Transverse colon (tissue), 4 donors: ENCODE measurements around the gene ZMYND11. TPM values are rescaled to one million over a fixed set of nuclear protein-coding genes. Genes with fewer than 3 reads are reported as not detected.
A peak's percentile ranks its signal among the peaks of the same experiment; 100 is the strongest.

Source experiments
- DNase-seq: peaks from one replicate; pipeline ENCODE4 v3.0.0-alpha.2; 2019
- H3K27ac ChIP-seq, 4 donors: fragments of 200-600 bp; sonication (generic); 2 replicates each; pipeline ENCODE4 v1.5.1; 2016 to 2018; ENCODE audit warnings: inconsistent platforms in 4 of 4
- H3K27me3 ChIP-seq: fragments of 200-600 bp; sonication (generic); 2 replicates; pipeline ENCODE4 v1.5.1; 2017; ENCODE audit warnings: inconsistent platforms
- H3K36me3 ChIP-seq, 4 donors: fragments of 200-600 bp; sonication (generic); 2 replicates each; pipeline ENCODE4 v1.5.1; 2017 to 2019; ENCODE audit warnings: inconsistent platforms in 4 of 4
- H3K4me1 ChIP-seq, 4 donors: fragments of 200-600 bp; sonication (generic); 2 replicates each; pipeline ENCODE4 v1.5.1; 2017 to 2020; ENCODE audit warnings: inconsistent platforms in 4 of 4
- H3K4me3 ChIP-seq, 4 donors: fragments of 200-600 bp; sonication (generic); 1 replicate in 1 of 4; 2 replicates in 3 of 4; pipeline versions ENCODE4 v1.5.1 to v1.6.1; 2017 to 2019; ENCODE audit warnings: inconsistent platforms in 4 of 4
- H3K9me3 ChIP-seq, 2 donors: fragments of 200-600 bp; sonication (generic); 2 replicates each; pipeline ENCODE4 v1.5.1; 2017 to 2019; ENCODE audit warnings: inconsistent platforms in 2 of 2
- EP300 ChIP-seq: sonication (generic); formaldehyde crosslinking; IDR thresholded peaks from one replicate; pipeline ENCODE4 v1.6.1; 2017; ENCODE audit warnings: antibody characterized with exemption, low read depth
- POLR2A ChIP-seq: fragments of 450-650 bp; IDR thresholded peaks from one replicate; pipeline ENCODE4 v1.6.1; 2016; ENCODE audit warnings: antibody characterized with exemption, mild to moderate bottlenecking, moderate library complexity
- POLR2AphosphoS5 ChIP-seq, 3 donors: sonication (generic); formaldehyde crosslinking; IDR thresholded peaks; one replicate each; pipeline ENCODE4 v1.6.1; 2016; ENCODE audit warnings: antibody characterized with exemption in 3 of 3
- WGBS, 2 donors: methylation state at CpG; one replicate each; pipeline ENCODE4 v1.1.5; 2018; ENCODE audit warnings: low coverage in 1 of 2; 5-methylcytosine and 5-hydroxymethylcytosine counted together
- in situ Hi-C, 4 donors: fragments of 200-750 bp; cut with MboI; loops; one replicate each; pipeline versions ENCODE4 v1.15.0 to v1.15.1; 2017; ENCODE audit warnings: low sequenced_read_pairs in 3 of 4, low pct_ligation_motif_present in 1 of 4, low pct_unique_long_range_greater_than_20kb in 1 of 4
- intact Hi-C: fragments of 100-400 bp; cut with DNase I; formaldehyde crosslinking; loops from one replicate; pipeline ENCODE4 v1.15.1; 2023; ENCODE audit warnings: low total_unique reads
- total RNA-seq, 4 donors: library from RNA; depleted of rRNA; stranded (reverse); fragments of >200 nt; gene quantifications; one replicate each; pipeline ENCODE4 v1.1.0, GENCODE V29; 2016
- TF ChIP-seq, protein P1 (sequence below), 5 experiments: fragments of 200-600 bp in 3 of 5; fragments of 450-650 bp in 2 of 5; sonication (generic) in 3 of 5; IDR thresholded peaks; 1 replicate in 2 of 5; 2 replicates in 3 of 5; pipeline ENCODE4 v1.5.1; 2016 to 2017; ENCODE audit warnings: antibody characterized with exemption in 5 of 5, inconsistent platforms in 3 of 5, mild to moderate bottlenecking in 2 of 5, moderate library complexity in 1 of 5

Gene ZMYND11
- total RNA-seq, 4 donors from 2014 or later = 41.1 to 69.1 (median 54.2) TPM

DNA sequence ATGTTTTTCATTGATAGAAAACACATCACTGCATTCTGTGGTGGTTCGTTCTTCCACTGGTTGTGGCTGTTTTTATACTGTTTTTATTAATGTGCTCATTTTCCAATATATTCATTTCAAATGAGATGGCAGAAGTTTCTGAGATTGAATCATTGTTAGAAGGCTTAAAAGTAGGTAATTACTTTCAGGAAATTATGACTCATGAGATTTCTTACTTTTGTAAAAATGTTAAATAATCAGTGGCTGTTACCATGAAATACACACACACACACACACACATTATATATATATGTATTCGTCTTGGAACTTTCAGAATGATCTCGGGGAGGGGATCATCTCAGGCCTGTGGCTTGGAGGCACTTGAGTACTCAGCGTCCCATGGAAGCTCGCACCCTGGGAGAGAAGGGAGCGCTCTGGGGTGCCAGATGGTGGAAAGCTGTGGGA lies 66.1 kb downstream of the ZMYND11 start:
- no peaks in the 10 kb centered on the region for H3K4me1 ChIP-seq
- H3K4me3 ChIP-seq = no peak overlapping the region
- H3K36me3 ChIP-seq = no peaks in the 10 kb centered on the region
- H3K27ac ChIP-seq = no peak overlapping the region
- intact Hi-C loops = no loop called here
- TF ChIP-seq, protein P1, sequence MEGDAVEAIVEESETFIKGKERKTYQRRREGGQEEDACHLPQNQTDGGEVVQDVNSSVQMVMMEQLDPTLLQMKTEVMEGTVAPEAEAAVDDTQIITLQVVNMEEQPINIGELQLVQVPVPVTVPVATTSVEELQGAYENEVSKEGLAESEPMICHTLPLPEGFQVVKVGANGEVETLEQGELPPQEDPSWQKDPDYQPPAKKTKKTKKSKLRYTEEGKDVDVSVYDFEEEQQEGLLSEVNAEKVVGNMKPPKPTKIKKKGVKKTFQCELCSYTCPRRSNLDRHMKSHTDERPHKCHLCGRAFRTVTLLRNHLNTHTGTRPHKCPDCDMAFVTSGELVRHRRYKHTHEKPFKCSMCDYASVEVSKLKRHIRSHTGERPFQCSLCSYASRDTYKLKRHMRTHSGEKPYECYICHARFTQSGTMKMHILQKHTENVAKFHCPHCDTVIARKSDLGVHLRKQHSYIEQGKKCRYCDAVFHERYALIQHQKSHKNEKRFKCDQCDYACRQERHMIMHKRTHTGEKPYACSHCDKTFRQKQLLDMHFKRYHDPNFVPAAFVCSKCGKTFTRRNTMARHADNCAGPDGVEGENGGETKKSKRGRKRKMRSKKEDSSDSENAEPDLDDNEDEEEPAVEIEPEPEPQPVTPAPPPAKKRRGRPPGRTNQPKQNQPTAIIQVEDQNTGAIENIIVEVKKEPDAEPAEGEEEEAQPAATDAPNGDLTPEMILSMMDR (IDR thresholded peaks at IDR 0.05) = no peak
- TF ChIP-seq POLR2AphosphoS5 (IDR thresholded peaks at IDR 0.05) (no peak), POLR2A (no peak), EP300 (no peak)
- no peaks in the 10 kb centered on the region for H3K9me3 ChIP-seq
- WGBS, 2 donors = 85 to 89% methylated on average over 4 to 6 of the region's 6 CpGs
- DNase-seq = no peak
- no peaks in the 10 kb centered on the region for H3K27me3 ChIP-seq
- in situ Hi-C loops = no loop called here

- Histone ChIP-seq H3K4me1 (no peaks in the 10 kb centered on the region), H3K9me3 (no peaks in the 10 kb centered on the region), H3K27ac (no peak overlapping the region), H3K27me3 (no peaks in the 10 kb centered on the region), H3K36me3 (peaks cover 0 to 5% (median 2%) of the 10 kb centered on the region in 4 donors), H3K4me3 (no peak overlapping the region)
- DNase-seq = no peak
- in situ Hi-C loops (no loop called here), intact Hi-C loops (no loop called here)
- 79 to 88% methylated on average over 4 of the region's 4 CpGs for WGBS, 2 donors
- TF ChIP-seq EP300 = no peak
- TF ChIP-seq, protein P1 (IDR thresholded peaks at IDR 0.05) = no peak
- no peak for TF ChIP-seq POLR2AphosphoS5 (IDR thresholded peaks at IDR 0.05)
- no peak for TF ChIP-seq POLR2A
These were observed 73.4 kb downstream of the ZMYND11 start for GRCh38 chr10:208616-209015.

GRCh38 chr10:209357-209756 lies 74.1 kb downstream of the ZMYND11 start:
- Histone ChIP-seq H3K4me1 (no peaks in the 10 kb centered on the region), H3K27me3 (no peaks in the 10 kb centered on the region), H3K36me3 (peaks cover 0 to 5% (median 2%) of the 10 kb centered on the region in 4 donors), H3K4me3 (no peak overlapping the region), H3K9me3 (no peaks in the 10 kb centered on the region), H3K27ac (no peak overlapping the region)
- 94 to 96% methylated on average over 6 of the region's 6 CpGs for WGBS, 2 donors
- TF ChIP-seq, protein P1 (IDR thresholded peaks at IDR 0.05) = peak in 2 of 5 experiments; percentile 3 to 5
- no peak for TF ChIP-seq POLR2A
- intact Hi-C loops = no loop called here
- no peak for DNase-seq
- in situ Hi-C loops = no loop called here

DNA sequence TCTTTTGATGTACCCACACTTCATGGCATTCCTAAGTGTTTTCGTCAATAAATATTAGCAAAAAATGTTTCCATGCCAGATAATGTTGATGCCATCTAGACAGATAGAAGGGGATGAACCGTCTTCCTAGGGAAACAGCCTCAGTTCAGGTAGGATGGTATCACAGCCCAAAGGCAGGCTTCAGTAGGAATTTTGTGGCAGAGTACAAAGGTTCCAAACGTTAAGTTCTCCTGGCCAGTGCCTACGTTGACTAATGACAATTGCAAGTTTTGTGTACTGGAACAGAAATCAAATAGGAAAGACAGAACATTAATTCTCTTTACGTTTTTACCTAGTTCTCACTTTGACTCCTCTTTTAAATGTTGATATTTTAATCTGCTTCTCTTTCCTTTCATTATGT lies 75.0 kb downstream of the ZMYND11 start:
- Histone ChIP-seq H3K9me3 (no peaks in the 10 kb centered on the region), H3K27ac (no peak overlapping the region), H3K36me3 (peaks cover 0 to 5% (median 2%) of the 10 kb centered on the region in 4 donors), H3K4me1 (no peaks in the 10 kb centered on the region), H3K4me3 (no peak overlapping the region), H3K27me3 (no peaks in the 10 kb centered on the region)
- TF ChIP-seq EP300 (no peak), POLR2AphosphoS5 (IDR thresholded peaks at IDR 0.05) (no peak), POLR2A (no peak)
- TF ChIP-seq, protein P1 (IDR thresholded peaks at IDR 0.05) = no peak
- intact Hi-C loops (no loop called here), in situ Hi-C loops (no loop called here)
- 84 to 85% methylated on average over 5 of the region's 5 CpGs for WGBS, 2 donors
- no peak for DNase-seq
